ENCODE measurements around the gene LRGUK.

Gene LRGUK

GRCh38 chr7:134262322-134262721, 135.2 kb downstream of the LRGUK start:
- H3K27ac ChIP-seq (ENCODE audit: extremely low read depth, low read depth, low read length), result no peak overlapping the region
- no peak overlapping the region for H3K4me3 ChIP-seq (ENCODE audit: low read depth, low read length)
- H3K4me1 ChIP-seq (ENCODE audit: control insufficient read depth, insufficient read depth, low read length), result no peaks in the 10 kb centered on the region
- no peak for TF ChIP-seq ZNF37A (tag by site-specific recombination; IDR thresholded peaks at IDR 0.05)
- ChIA-PET CTCF (no interaction called here), POLR2A (interaction anchor here (0.6 kb wide), 1 partner anchor 1568 kb away, joined by 5 read pairs; no protein-coding TSS in a partner anchor)
- no peaks in the 10 kb centered on the region for H3K36me3 ChIP-seq (ENCODE audit: control insufficient read depth in 2 of 2, insufficient read depth in 1 of 2, low read length in 2 of 2)
- no peaks in the 10 kb centered on the region for H3K9me3 ChIP-seq (ENCODE audit: control insufficient read depth, insufficient read depth, low read depth, low read length)

GRCh38 chr7:134276951-134277350, 149.8 kb downstream of the LRGUK start:
- ChIA-PET POLR2A (no interaction called here), CTCF (no interaction called here)
- no peaks in the 10 kb centered on the region for H3K36me3 ChIP-seq (ENCODE audit: control insufficient read depth in 2 of 2, insufficient read depth in 1 of 2, low read length in 2 of 2)
- no peak overlapping the region for H3K27ac ChIP-seq (ENCODE audit: extremely low read depth, low read depth, low read length)
- no peaks in the 10 kb centered on the region for H3K9me3 ChIP-seq (ENCODE audit: control insufficient read depth, insufficient read depth, low read depth, low read length)
- H3K4me1 ChIP-seq (ENCODE audit: control insufficient read depth, insufficient read depth, low read length), result no peaks in the 10 kb centered on the region
- H3K4me3 ChIP-seq (ENCODE audit: low read depth, low read length), result no peak overlapping the region
- TF ChIP-seq ZNF221 (tag by site-specific recombination; IDR thresholded peaks at IDR 0.05; ENCODE audit: borderline replicate concordance), result no peak
- no peak for TF ChIP-seq ZBTB21 (tag by site-specific recombination; IDR thresholded peaks at IDR 0.05)
- TF ChIP-seq ZNF121 (tag by site-specific recombination; IDR thresholded peaks at IDR 0.05), result no peak
- TF ChIP-seq ZNF510 (tag by site-specific recombination; IDR thresholded peaks at IDR 0.05; ENCODE audit: insufficient replicate concordance), result no peak
- TF ChIP-seq ZFP41 (tag by site-specific recombination; IDR thresholded peaks at IDR 0.05; ENCODE audit: borderline replicate concordance), result no peak
- no peak for TF ChIP-seq ZNF639 (tag by site-specific recombination; IDR thresholded peaks at IDR 0.05)
- TF ChIP-seq ZNF140 (tag by site-specific recombination; IDR thresholded peaks at IDR 0.05), result no peak
- TF ChIP-seq OVOL3 (tag by site-specific recombination; IDR thresholded peaks at IDR 0.05), result no peak
- no peak for TF ChIP-seq GLI2 (tag by site-specific recombination; IDR thresholded peaks at IDR 0.05; ENCODE audit: borderline replicate concordance, low read depth)
- no peak for TF ChIP-seq ZNF341 (tag by site-specific recombination; IDR thresholded peaks at IDR 0.05; ENCODE audit: low read depth)
- TF ChIP-seq ZNF558 (tag by site-specific recombination; IDR thresholded peaks at IDR 0.05), result no peak
- no peak for TF ChIP-seq ZNF629 (tag by site-specific recombination; IDR thresholded peaks at IDR 0.05)
- no peak for TF ChIP-seq ZNF24 (tag by site-specific recombination; IDR thresholded peaks at IDR 0.05)
- no peak for TF ChIP-seq ZNF704 (tag by site-specific recombination; IDR thresholded peaks at IDR 0.05)
- no peak for TF ChIP-seq ZNF133 (tag by site-specific recombination; IDR thresholded peaks at IDR 0.05)
- TF ChIP-seq ZNF654 (tag by site-specific recombination; IDR thresholded peaks at IDR 0.05; ENCODE audit: low read depth), result no peak
- TF ChIP-seq SP2 (tag by site-specific recombination; IDR thresholded peaks at IDR 0.05), result no peak
- no peak for TF ChIP-seq ZNF600 (tag by site-specific recombination; IDR thresholded peaks at IDR 0.05)
- TF ChIP-seq ZFP3 (tag by site-specific recombination; IDR thresholded peaks at IDR 0.05; ENCODE audit: low read depth), result no peak

- Histone ChIP-seq H3K27ac (ENCODE audit: extremely low read depth, low read depth, low read length) (no peak overlapping the region), H3K4me1 (ENCODE audit: control insufficient read depth, insufficient read depth, low read length) (no peaks in the 10 kb centered on the region), H3K9me3 (ENCODE audit: control insufficient read depth, insufficient read depth, low read depth, low read length) (no peaks in the 10 kb centered on the region), H3K4me3 (ENCODE audit: low read depth, low read length) (no peak overlapping the region), H3K36me3 (ENCODE audit: control insufficient read depth in 2 of 2, insufficient read depth in 1 of 2, low read length in 2 of 2) (no peaks in the 10 kb centered on the region)
- ChIA-PET POLR2A (no interaction called here), CTCF (no interaction called here)
- TF ChIP-seq KLF17 (tag by site-specific recombination; IDR thresholded peaks at IDR 0.05), result no peak
- TF ChIP-seq SCRT2 (tag by site-specific recombination; IDR thresholded peaks at IDR 0.05), result no peak
- TF ChIP-seq ZNF596 (tag by site-specific recombination; IDR thresholded peaks at IDR 0.05), result no peak
- TF ChIP-seq ZNF664 (tag by site-specific recombination; IDR thresholded peaks at IDR 0.05), result no peak
- no peak for TF ChIP-seq ZNF239 (tag by site-specific recombination; IDR thresholded peaks at IDR 0.05)
- TF ChIP-seq ZNF610 (tag by site-specific recombination; IDR thresholded peaks at IDR 0.05; ENCODE audit: borderline replicate concordance), result no peak
- no peak for TF ChIP-seq ZNF701 (tag by site-specific recombination; IDR thresholded peaks at IDR 0.05)
Measured at GRCh38 chr7:134278502-134279153, 151.5 kb downstream of the LRGUK start.

All from HEK293 (cell line).